Left colon (tissue), 2 donors: ENCODE results near the gene INTS1. TPM values are rescaled to one million over a fixed set of nuclear protein-coding genes. Genes with fewer than 3 reads are reported as not detected.
A peak's percentile ranks its signal among the peaks of the same experiment; 100 is the strongest.

Experiments used
- ATAC-seq: fragments of 200-7000 bp; cut with Tn5 transposase; one replicate; pipeline ENCODE4 v1.9.1; 2020; ENCODE audit warnings: mild to moderate bottlenecking, moderate library complexity
- DNase-seq, 2 donors: peaks; one replicate each; pipeline ENCODE4 v3.0.0-alpha.2; 2020
- intact Hi-C, 2 donors: fragments of 100-400 bp; cut with DNase I in 1 of 2; cut with micrococcal nuclease in 1 of 2; formaldehyde crosslinking; loops; one replicate each; pipeline versions ENCODE4 v1.11.2 to v1.14.0; 2022; cut with DNase I, micrococcal nuclease
- total RNA-seq, 2 donors: library from RNA; stranded (reverse); fragmentation: NEBNext Ultra II Directional; extraction: Animal tissue kit (Norgen Biotek cat#: 25700); gene quantifications; one replicate each; pipeline ENCODE4 v1.2.1, GENCODE V29; 2021
- donor health status: DM: no; HTN: no; CAD: no.
- donor health status: DM: yes; HTN: yes; CAD: no.

The INTS1 gene
- total RNA-seq, 2 donors from 2014 or later, result 67.7 to 67.8 TPM

- intact Hi-C loops, result loop anchor here in 1 of 2 donors (10.0 kb wide), 1 partner anchor 254 kb away; no protein-coding TSS in a partner anchor
- ATAC-seq (no peak), DNase-seq (no peak)
These were observed 24.9 kb downstream of the INTS1 start for GRCh38 chr7:1479287-1479686.

DNA sequence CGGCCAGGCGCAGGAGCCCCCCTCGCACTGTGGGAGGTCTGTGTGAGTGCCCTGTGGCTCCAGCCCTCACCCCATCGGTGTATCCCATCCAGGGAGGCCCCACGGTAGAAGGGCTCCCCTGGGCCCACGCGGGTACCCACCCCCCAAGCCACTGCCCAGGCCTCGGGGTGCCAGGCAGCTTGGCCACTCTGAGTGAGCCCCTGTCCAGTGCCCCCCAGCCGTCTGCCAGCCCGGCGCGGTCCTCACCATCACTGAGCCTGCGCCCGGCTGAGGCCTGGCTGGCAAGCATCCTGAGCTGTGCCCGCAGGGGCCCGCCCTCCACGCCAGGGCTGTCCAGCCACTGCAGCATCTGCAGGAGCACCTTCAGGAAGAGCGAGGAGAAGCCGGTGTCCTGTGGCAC is 25.7 kb downstream of the INTS1 start:
- intact Hi-C loops, result loop anchor here in 1 of 2 donors (10.0 kb wide), 1 partner anchor 254 kb away; no protein-coding TSS in a partner anchor
- no peak for DNase-seq

GRCh38 chr7:1476859-1477258 is 27.3 kb downstream of the INTS1 start:
- ATAC-seq, result no peak
- no peak for DNase-seq
- intact Hi-C loops, result loop anchor here in 1 of 2 donors (10.0 kb wide), 1 partner anchor 252 kb away; no protein-coding TSS in a partner anchor

More for the DNA sequence above, 25.7 kb downstream of the INTS1 start:
- ATAC-seq, result no peak

DNA sequence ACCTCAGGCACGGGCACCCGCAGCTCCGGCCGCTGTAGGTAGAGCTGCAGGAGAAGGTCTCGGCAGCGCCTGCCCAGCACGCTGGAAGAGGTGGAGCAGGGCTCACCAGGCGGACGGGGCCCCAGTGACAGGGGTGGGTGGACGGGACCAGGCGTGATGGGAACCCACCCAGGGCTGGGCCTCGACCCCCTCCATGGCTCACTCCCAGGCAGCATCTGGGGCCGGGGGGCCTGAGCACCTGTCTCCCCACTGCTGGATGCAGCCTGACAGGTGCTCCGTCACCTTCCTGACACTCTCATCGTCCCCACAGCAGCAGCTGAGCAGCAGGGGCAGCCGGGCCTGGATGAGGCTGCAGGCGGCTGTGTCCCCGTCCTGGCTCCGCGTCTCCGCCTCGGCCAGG is 28.2 kb downstream of the INTS1 start:
- intact Hi-C loops, result loop anchor here in 1 of 2 donors (10.0 kb wide), 1 partner anchor 251 kb away; no protein-coding TSS in a partner anchor
- no peak for DNase-seq
- no peak for ATAC-seq

DNA sequence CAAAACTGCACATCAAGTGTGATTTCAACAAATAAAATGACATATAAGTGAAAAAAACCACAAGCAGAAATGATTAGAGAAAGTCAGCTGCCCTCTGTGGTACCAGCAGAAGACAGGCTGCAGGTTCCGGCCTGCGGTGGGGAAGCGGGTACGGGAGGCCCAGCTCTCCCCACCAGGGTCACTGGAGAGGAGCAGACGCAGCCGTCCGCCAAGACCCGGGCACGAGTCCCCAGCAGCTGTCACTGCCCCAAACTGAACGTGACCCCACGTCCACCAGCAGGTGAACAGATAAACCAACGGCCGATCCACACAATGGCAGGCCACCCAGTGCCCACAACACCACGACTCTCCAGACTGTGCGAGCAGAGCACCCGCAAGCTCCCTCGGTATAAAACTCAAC is 28.8 kb downstream of the INTS1 start:
- no peak for DNase-seq
- no peak for ATAC-seq
- intact Hi-C loops, result loop anchor here in 1 of 2 donors (10.0 kb wide), 1 partner anchor 251 kb away; no protein-coding TSS in a partner anchor

DNA sequence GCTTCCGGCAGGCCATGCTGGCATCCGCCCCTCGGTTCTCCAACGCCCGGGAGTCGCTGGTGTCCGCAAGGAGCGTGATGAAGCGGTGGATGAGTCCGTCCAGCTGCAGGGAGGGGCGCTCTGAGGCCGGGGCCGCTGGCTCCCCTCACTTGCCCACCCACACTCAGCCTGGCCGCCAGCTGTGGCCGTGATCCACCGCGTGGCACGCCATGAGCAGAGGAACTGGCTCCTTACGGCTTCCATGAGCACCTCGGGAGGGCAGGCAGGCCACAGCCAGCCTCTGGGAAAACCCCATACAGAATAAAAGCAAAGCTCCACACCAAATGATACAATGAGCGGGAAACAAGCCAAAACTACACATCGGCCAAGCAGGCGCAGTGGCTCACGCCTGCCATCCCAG is 29.5 kb downstream of the INTS1 start:
- intact Hi-C loops, result loop anchor here in 1 of 2 donors (10.0 kb wide), 1 partner anchor 250 kb away; no protein-coding TSS in a partner anchor
- ATAC-seq, result no peak
- DNase-seq, result no peak

- intact Hi-C loops, result loop anchor here in 1 of 2 donors (10.0 kb wide), 1 partner anchor 249 kb away; no protein-coding TSS in a partner anchor
- peak; percentile 88 to 93 for DNase-seq
- ATAC-seq, result peak; percentile 94
These were observed 30.2 kb downstream of the INTS1 start for GRCh38 chr7:1473864-1474512.

GRCh38 chr7:1470901-1471300 is 33.3 kb downstream of the INTS1 start:
- DNase-seq, result no peak
- intact Hi-C loops, result loop anchor here in 1 of 2 donors (10.0 kb wide), 1 partner anchor 246 kb away; no protein-coding TSS in a partner anchor
- no peak for ATAC-seq

DNA sequence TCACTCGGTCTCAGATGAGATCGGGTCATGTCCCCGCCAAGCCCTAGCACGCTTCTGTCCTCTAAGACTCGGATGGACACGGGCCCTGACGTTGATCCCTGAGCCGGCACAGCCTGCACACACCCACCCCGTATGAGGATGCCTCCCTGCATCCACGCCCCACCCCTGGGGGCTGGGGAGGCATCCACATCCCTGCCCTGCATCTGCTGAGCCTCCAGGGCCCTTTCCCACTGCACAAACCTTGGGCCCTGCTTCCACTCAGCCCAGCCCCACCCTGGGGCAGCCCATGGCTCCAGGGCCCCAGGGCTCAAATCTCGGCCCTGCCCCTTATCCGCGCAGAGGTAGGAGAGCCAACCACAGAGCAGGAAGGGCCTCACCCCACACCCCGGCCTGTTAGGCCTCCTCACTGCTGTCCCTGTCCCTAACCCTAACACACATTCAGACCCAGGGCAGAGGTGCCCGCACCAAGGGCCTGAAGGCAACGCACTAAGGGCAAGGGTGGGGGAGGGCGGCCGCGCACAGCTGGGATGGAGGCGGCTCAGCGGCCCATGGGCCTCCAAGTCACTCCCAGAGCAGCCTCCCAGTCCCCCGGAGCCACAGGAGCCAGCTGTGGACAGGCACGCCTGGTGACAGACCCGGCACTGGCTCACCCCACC is 35.4 kb downstream of the INTS1 start:
- no peak for ATAC-seq
- intact Hi-C loops, result no loop called here
- DNase-seq, result no peak

GRCh38 chr7:1468203-1468602 is 36.0 kb downstream of the INTS1 start:
- no peak for ATAC-seq
- intact Hi-C loops, result no loop called here
- DNase-seq, result no peak

DNA sequence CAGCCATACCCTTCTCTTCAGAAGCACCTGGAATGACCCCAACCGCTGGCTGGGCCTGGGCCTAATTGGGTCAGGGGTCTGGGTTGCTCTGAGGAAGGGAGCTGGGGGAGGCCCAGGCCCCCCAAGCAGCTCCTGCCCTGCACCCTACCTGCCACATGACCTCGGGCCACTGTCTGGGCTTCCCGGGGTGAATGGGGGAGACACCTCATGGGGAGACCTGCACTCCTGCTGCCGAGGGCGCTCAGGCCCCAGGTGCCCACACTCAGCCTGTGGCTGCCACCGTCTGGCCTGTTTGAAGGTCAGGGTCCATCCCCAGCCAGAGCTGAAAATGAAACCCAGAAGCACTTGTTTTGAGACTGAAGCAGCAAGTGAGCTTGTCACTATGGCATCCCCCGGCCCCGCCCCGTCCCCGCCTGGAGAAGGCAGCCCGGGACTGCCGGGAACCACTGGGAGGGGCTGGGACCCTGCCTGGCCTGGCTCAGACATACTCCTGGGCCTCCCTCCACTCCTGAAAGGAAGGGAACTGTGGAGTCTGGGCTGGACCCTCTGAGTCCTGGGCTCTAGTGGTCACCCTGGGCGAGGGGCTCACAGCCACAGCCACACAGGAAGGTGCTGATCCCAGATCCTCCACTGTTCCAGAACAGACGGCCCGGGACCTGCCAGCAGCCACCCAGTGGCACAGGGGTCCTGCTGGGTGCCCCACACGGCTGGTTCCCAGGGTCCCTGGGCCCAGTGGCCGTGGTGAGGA is 37.5 kb downstream of the INTS1 start:
- intact Hi-C loops, result no loop called here
- ATAC-seq (peak; percentile 70), DNase-seq (peak; percentile 87 to 92)

- ATAC-seq (no peak), DNase-seq (no peak)
- intact Hi-C loops, result no loop called here
These were observed 39.5 kb downstream of the INTS1 start for GRCh38 chr7:1464694-1465093.

DNA sequence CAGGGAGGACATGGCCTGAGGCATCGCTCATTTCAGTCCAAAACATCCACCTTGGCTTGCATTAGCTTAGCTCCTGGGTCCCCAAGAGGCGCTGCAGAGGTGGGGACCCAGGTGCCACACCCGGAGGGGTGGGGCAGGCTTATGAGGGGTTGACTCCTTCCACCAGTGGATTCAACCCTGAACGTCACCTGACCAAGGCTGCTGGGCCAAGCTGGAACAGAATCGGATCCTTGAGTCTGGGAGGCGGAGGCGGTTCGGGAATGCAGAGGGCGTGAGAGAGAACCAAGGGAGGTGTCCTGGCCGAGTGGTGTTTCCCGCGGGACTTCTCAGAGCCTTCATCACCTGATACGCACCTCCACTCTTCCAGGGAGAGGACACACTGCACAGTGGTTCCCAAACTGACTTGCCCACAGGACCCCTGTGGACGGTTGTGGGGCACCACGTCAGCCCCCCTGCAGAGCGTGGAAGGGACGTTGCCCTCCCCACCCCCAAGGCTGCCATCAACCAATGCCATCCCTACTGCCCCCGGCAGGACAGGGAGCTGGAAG is 40.4 kb downstream of the INTS1 start:
- intact Hi-C loops, result no loop called here
- DNase-seq (peak; percentile 54 to 57), ATAC-seq (no peak)

- intact Hi-C loops, result no loop called here
- no peak for DNase-seq
- ATAC-seq, result peak; percentile 1
These were observed 42.4 kb downstream of the INTS1 start for GRCh38 chr7:1461646-1462375.

DNA sequence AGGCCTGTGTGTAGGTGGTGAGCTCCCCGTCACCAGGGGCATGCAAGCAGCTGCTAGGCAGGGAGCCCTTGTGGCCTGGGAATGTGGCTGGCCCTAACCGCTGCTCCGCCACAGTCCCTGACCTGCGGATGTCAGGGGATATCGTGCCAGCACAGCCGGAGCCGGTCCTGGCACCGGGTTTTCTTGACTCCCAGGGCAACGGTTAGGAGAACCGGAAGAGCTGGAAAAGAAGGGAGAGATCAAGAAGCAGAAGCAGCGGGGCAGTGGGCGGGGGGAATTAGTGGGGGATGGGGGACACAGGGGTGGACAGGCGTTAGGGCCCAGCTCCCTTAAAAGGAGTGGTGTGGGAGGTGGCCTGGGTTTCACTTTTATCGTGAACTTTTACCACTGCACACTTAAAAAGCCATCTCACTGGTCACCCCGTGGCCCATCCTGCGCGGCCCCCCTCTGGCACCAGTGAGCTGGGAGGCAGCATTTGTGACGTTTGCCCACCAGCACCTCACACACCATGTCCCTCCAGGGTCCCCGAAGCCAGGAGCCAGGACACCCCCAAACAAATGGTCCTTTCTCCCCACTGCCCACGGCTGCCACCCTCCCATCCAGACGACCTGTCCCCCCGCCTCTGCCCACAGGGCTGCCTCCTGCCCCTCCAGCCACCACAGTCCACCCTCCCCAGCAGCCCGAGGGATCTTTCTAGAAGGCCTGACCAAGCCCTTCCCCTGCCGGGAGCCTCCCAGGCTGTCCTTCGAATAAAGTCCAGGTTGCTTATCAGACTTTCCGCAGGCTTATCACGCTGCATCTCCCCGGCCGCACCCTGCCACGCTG is 43.2 kb downstream of the INTS1 start:
- DNase-seq (peak; percentile 80 to 84), ATAC-seq (peak; percentile 52)
- intact Hi-C loops, result no loop called here

GRCh38 chr7:1459920-1460820 is 44.0 kb downstream of the INTS1 start:
- ATAC-seq, result no peak
- DNase-seq, result peak in 1 of 2 donors; percentile 56
- intact Hi-C loops, result no loop called here

DNA sequence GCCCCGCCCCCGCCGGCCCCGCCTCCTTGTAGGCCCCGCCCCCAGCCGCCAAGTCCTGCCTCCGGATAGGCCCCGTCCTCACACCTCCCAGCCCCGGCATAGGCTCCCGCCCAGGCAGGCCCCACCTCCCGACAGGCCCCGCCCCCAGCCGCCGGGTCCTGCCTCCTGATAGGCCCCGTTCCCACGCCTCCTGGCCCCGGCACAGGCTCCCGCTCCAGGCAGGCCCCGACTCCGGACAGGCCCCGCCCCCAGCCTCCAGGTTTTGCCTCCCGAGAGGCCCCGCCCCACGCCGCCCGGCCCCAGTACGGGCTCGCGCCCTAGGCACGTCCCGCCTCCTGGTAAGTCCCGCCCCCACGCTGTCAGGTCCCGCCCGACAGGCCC is 44.7 kb downstream of the INTS1 start:
- DNase-seq, result peak; percentile 99 to 100
- intact Hi-C loops, result no loop called here
- ATAC-seq, result peak; percentile 68
